AG09319 (cell line): Measurements from ENCODE around the gene CDS2.
A peak's percentile ranks its signal among the peaks of the same experiment; 100 is the strongest.

Source experiments
- DNase-seq: peaks from one replicate; pipeline ENCODE4 v3.0.0-alpha.2; 2010; ENCODE audit warnings: low read depth; ENCODE audit errors: extremely low read depth
- CTCF ChIP-seq: IDR thresholded peaks from 2 replicates; pipeline ENCODE4 v1.5.1; 2011; ENCODE audit warnings: low read depth, mild to moderate bottlenecking, inconsistent platforms, low read length, moderate library complexity

Gene CDS2

GRCh38 chr20:5126512-5127203, at the start of gene CDS2:
TSS of gene CDS2 (plus strand) at chr20:5127008. CDS start at chr20:5127093, 85 bp downstream.
- TF ChIP-seq CTCF = peak; percentile 43
- peak; percentile 97 for DNase-seq

GRCh38 chr20:5077761-5078387, 48.9 kb upstream of the CDS2 start:
- DNase-seq = no peak
- no peak for TF ChIP-seq CTCF

GRCh38 chr20:5078399-5078958, 48.3 kb upstream of the CDS2 start:
- DNase-seq = no peak
- TF ChIP-seq CTCF = no peak

- DNase-seq = peak; percentile 47
- TF ChIP-seq CTCF = no peak
Measured at GRCh38 chr20:5080384-5080877, 46.4 kb upstream of the CDS2 start.

GRCh38 chr20:5085380-5085779, 41.4 kb upstream of the CDS2 start:
- TF ChIP-seq CTCF = no peak
- DNase-seq = no peak

GRCh38 chr20:5088688-5089087, 38.1 kb upstream of the CDS2 start:
- no peak for TF ChIP-seq CTCF
- DNase-seq = no peak

- TF ChIP-seq CTCF = no peak
- no peak for DNase-seq
Measured at GRCh38 chr20:5090191-5090590, 36.6 kb upstream of the CDS2 start.
